DMS53 treated with DMSO at 0.1 percent for 48 hours (cell line): ENCODE measurements around the gene ENOX1.

Experiments
- DNase-seq: peaks from one replicate; lab custom pipeline; 2025; ENCODE audit not compliant: unreplicated experiment; lab: John Stamatoyannopoulos, UW

Gene ENOX1

GRCh38 chr13:43229506-43229905 lies 557.3 kb downstream of the ENOX1 start:
- no peak for DNase-seq

DNA sequence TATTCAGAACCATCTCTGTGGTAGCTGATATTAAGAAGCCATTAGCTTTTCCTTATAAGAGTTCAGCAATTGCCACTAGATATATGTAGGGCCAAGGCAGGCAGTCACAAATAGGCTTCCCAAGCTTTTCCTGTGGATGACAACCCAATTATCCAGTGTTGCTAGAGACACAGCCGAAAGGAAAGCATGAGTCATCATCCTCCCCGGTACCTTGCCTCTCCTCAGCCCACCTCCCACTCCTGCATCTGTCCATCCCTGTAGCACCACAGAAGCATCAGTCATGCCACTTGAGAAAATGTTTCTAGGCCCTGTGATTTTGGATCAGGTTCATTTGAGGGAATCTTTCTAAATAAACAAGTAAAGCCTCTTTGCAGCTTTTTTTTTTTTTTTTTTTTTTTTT lies 559.1 kb downstream of the ENOX1 start:
- DNase-seq: no peak

DNA sequence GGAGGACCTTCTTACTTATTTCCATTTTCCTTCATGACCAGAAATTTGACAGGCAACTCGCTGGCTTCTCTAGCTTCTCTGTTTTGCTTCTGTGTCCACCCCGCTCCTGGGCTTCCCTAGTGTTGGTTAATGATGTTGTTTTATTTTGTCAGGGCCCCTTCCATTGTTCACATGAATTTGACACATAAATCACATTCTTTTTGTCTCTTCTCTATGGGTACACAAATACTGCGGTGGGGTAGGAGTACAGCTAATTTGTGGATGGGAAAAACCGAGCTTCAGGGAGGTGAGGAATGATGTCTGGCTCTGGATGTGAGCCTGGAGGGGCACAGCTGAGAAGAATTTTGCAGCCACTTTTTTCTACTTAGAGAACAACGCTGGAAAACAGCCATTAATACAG lies 563.6 kb downstream of the ENOX1 start:
- DNase-seq: no peak

- DNase-seq: no peak
Measured at GRCh38 chr13:43222086-43222485, 564.7 kb downstream of the ENOX1 start.

GRCh38 chr13:43221611-43222010 lies 565.2 kb downstream of the ENOX1 start:
- no peak for DNase-seq

GRCh38 chr13:43220873-43221595 lies 565.7 kb downstream of the ENOX1 start:
- DNase-seq: no peak

- DNase-seq: no peak
Measured at GRCh38 chr13:43214124-43214523, 572.6 kb downstream of the ENOX1 start.

DNA sequence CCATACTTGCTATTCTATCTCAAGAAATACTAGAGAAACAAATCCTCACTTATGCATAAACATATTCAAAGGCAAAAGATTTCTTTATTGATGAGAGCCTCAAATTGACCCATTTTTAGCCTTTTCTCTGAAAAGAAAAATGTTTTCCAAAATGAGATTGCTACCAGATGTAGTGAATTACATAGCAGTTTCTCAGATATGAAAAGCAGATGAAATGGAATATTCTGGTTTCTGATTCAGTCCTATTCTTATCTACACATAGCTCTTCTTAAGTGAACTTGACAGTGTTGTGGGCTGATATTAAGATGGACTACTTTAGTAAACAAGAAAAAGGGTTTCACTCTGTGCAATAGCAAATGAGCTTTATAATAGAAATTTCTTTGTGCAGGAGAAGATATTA lies 579.9 kb downstream of the ENOX1 start:
- DNase-seq: no peak

GRCh38 chr13:43205416-43205815 lies 581.4 kb downstream of the ENOX1 start:
- DNase-seq: no peak

DNA sequence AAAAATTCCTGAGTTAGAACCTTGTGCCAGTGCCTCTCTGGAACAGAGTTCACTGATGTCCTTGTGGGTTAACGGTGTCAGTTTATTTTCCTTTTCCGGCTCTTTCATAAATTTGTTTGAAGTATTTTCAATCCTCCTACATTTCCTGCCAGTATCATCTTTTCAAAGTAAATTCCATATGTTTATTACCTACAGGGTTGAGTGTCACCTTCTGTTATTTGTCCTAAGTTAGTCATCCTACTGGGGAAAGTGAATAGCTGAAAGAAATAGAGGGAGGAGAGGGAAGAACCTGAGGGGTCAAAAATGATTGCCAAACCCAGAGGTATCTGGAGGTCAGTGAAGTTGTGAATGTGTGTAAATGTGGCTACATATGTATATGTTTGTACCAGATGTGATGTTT lies 582.2 kb downstream of the ENOX1 start:
- no peak for DNase-seq

DNA sequence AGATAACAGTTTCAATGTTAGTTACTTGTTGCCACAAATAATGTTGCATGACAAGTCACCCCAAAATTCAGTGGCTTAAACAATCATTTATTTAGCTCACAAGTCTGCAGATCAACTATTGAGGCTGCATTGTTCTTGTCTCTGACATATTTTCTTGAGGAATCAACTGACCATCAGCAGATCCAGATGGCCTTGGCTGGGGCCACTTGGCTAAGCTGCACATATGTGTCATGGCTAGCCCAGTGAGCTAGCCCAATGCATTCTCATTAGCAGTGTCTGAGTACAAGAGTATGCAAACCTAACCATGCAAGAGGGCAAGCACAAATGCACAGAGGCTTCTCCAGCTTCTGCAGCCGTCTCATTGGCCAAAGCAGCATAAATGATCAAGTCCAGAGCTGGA lies 583.0 kb downstream of the ENOX1 start:
- no peak for DNase-seq

DNA sequence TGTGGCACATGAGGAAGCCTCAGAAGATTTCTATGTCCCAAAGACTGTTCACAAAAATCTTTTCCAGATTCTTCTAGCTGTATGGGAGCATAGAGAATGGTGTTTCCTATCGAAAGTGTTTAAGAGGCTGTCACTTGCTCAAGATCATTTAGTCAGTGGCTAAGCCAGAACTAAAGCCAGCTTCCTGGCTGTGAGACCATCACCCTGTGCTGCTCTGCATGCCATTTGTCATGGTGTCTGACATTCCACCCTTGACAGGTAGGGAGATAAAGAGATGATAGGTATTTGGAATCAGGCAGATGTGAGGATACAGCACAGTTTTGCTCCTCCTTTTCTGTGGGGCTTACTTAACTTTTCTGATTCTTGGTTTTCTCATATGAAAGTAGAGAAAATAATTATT lies 586.0 kb downstream of the ENOX1 start:
- DNase-seq: no peak

- no peak for DNase-seq
Measured at GRCh38 chr13:43200307-43200706, 586.5 kb downstream of the ENOX1 start.

GRCh38 chr13:43196750-43197370 lies 589.9 kb downstream of the ENOX1 start:
- no peak for DNase-seq

- no peak for DNase-seq
Measured at GRCh38 chr13:43196086-43196621, 590.6 kb downstream of the ENOX1 start.

- DNase-seq: no peak
Measured at GRCh38 chr13:43195551-43195950, 591.2 kb downstream of the ENOX1 start.

DNA sequence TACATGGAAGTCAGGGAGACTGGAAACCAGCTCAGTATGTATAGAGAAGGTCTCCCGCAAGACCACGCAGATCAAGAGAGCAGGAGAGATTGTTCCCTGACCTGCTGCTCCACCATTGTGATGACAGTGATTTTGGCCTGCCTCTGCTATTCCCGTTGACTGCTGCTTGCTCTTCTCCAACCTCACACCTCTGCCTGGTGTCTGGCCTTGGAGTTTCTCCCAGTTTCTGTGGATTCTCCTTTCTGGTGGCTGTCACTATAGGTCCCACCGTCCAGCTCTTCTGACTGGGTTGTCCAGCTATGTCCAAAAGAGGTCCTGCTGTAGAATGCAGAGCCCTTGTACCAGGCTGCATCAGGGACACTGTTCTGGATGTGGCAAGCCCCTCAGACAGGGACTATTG lies 591.7 kb downstream of the ENOX1 start:
- DNase-seq: no peak

- DNase-seq: no peak
Measured at GRCh38 chr13:43193789-43194420, 592.9 kb downstream of the ENOX1 start.

DNA sequence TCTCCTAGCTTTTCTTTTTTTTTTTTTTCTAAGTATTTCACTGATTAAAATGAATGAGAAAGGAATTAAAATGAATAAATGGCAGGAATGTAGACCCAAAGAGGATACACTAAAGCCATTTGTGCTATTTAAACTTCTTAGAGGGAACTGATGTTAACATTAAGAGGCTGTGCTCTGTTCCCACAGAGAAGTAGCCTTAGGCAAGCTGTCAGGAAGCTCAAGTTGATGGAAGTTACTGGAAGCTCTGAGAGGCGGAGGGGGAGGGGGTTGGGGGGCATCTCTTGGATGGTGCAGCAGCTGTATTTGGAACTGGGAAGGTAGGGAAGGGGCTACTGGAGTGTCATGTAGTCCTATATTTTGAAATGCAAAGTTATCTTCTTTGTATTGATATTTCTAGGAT lies 595.2 kb downstream of the ENOX1 start:
- DNase-seq: no peak

GRCh38 chr13:43185226-43185625 lies 601.5 kb downstream of the ENOX1 start:
- DNase-seq: no peak

DNA sequence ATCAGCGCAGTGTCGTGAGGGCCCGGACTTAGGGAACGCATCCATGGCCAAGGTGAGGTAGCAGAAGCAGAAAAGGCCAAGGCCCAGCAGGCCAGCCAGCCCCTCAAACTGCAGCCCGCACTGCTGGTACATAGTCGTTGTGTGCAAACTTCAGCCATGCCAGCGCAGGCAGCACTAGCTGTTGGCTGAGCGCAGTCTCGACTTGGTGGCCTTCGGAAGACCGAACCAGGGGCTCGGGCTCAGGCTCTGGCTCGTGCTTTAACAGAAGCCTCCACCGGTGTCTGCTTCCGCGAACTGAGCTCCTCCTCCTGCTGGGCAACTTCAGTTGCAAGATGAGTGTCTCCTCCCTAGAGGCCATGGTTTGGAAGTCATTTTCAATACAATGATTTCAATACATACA lies 605.9 kb downstream of the ENOX1 start:
- DNase-seq: no peak

DNA sequence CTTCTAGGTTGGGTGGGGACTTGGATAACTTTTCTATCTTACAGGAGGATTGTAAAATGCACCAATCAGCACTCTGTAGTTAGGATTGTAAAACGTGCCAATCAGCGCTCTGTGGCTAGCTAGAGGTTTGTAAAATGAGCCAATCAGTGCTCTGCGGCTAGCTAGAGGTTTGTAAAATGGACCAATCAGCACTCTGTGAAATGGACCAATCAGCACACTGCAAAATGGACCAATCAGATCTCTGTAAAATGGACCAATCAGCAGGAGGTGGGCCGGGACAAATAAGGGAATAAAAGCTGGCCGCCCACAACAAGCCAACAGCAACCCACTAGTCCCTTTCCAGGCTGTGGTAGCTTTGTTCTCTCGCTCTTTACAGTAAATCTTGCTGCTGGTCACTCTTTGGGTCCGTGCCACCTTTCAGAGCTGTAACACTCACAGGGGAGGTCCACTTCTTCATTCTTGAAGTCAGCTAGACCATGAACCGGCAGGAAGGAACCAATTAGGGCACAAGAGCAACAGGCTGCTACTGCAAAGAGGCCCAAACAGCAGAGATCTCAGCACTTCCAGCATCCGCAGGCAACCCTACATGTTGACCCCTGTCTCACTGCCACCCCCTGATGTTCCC lies 606.6 kb downstream of the ENOX1 start:
- DNase-seq: no peak
